Islet of Langerhans (tissue), 1 donor: Measurements from ENCODE around the gene PIK3C2G.

Source experiments
- FAIRE-seq: peaks from one replicate; lab custom pipeline; 2011; peaks lifted over from hg19 to GRCh38; lab: Jason Lieb, UNC

The PIK3C2G gene

GRCh38 chr12:18564306-18564705 is 303.0 kb downstream of the PIK3C2G start:
- FAIRE-seq: no peak

- no peak for FAIRE-seq
These were observed 306.5 kb downstream of the PIK3C2G start for GRCh38 chr12:18567787-18568186.

- FAIRE-seq: no peak
These were observed 309.2 kb downstream of the PIK3C2G start for GRCh38 chr12:18570543-18570942.

- no peak for FAIRE-seq
These were observed 314.8 kb downstream of the PIK3C2G start for GRCh38 chr12:18576104-18576626.

GRCh38 chr12:18576648-18577047 is 315.3 kb downstream of the PIK3C2G start:
- FAIRE-seq: no peak

GRCh38 chr12:18578191-18578590 is 316.9 kb downstream of the PIK3C2G start:
- FAIRE-seq: no peak

- no peak for FAIRE-seq
These were observed 319.0 kb downstream of the PIK3C2G start for GRCh38 chr12:18580291-18580690.

GRCh38 chr12:18580706-18581105 is 319.4 kb downstream of the PIK3C2G start:
- FAIRE-seq: no peak

GRCh38 chr12:18581232-18581962 is 320.1 kb downstream of the PIK3C2G start:
- no peak for FAIRE-seq

GRCh38 chr12:18583655-18584054 is 322.3 kb downstream of the PIK3C2G start:
- FAIRE-seq: no peak

- FAIRE-seq: no peak
These were observed 325.3 kb downstream of the PIK3C2G start for GRCh38 chr12:18586581-18586980.

GRCh38 chr12:18589316-18589715 is 328.0 kb downstream of the PIK3C2G start:
- no peak for FAIRE-seq

- FAIRE-seq: no peak
These were observed 330.2 kb downstream of the PIK3C2G start for GRCh38 chr12:18591473-18591872.

- no peak for FAIRE-seq
These were observed 334.1 kb downstream of the PIK3C2G start for GRCh38 chr12:18595412-18595811.

GRCh38 chr12:18601962-18602361 is 340.6 kb downstream of the PIK3C2G start:
- no peak for FAIRE-seq

GRCh38 chr12:18612971-18613370 is 351.7 kb downstream of the PIK3C2G start:
- no peak for FAIRE-seq

GRCh38 chr12:18620986-18621385 is 359.7 kb downstream of the PIK3C2G start:
- no peak for FAIRE-seq

GRCh38 chr12:18629445-18629844 is 368.1 kb downstream of the PIK3C2G start:
- no peak for FAIRE-seq

- FAIRE-seq: no peak
These were observed 368.6 kb downstream of the PIK3C2G start for GRCh38 chr12:18629916-18630315.

- no peak for FAIRE-seq
These were observed 370.0 kb downstream of the PIK3C2G start for GRCh38 chr12:18631339-18631738.

GRCh38 chr12:18632848-18633247 is 371.5 kb downstream of the PIK3C2G start:
- no peak for FAIRE-seq

GRCh38 chr12:18634382-18634781 is 373.1 kb downstream of the PIK3C2G start:
- no peak for FAIRE-seq

- no peak for FAIRE-seq
These were observed 379.1 kb downstream of the PIK3C2G start for GRCh38 chr12:18640321-18640955.

GRCh38 chr12:18643681-18644080 is 382.4 kb downstream of the PIK3C2G start:
- no peak for FAIRE-seq
